ENCODE data around the gene WDR4. TPM values are rescaled to one million over a fixed set of nuclear protein-coding genes. Genes with fewer than 3 reads are reported as not detected.

Gene WDR4
- total and polyA plus RNA-seq, 10 of the 15 experiments (the other 5 are each of a cell fraction or from before 2014, with no cell fraction given): 2.1 to 45.3 (median 18.7) TPM

DNA sequence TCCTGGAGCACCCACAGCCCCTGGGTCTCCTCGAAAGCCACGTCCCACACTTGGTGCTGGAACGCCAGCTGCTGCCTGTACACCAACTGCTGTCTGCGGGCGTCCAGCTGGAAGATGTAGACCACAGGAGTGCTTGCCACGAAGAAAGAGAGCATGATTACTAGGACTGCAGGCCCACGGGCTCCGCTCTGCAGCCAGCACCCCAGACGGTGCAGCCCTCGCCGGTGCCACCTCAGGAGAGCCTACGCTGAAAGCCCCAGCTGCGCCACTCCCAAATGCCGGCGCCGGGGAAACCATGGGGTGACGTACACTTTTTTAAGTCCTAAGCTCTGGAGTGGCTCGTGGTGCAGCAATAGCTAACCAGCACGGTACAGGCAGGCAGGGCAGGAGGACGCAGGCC lies 25.7 kb downstream of the WDR4 start:
- in situ Hi-C loops (cut with MboI) (no loop called here), intact Hi-C loops (cut with micrococcal nuclease; ENCODE audit: unreplicated experiment) (no loop called here)
- RAD21 ChIA-PET (ENCODE audit: unreplicated experiment): no interaction called here
- no peak for TF ChIP-seq ZNF274 (IDR thresholded peaks at IDR 0.05; ENCODE audit: insufficient read depth, insufficient read length)
- TF ChIP-seq TCF12 (IDR thresholded peaks at IDR 0.05; ENCODE audit: low read depth, low read length): no peak
- TF ChIP-seq, protein P1, sequence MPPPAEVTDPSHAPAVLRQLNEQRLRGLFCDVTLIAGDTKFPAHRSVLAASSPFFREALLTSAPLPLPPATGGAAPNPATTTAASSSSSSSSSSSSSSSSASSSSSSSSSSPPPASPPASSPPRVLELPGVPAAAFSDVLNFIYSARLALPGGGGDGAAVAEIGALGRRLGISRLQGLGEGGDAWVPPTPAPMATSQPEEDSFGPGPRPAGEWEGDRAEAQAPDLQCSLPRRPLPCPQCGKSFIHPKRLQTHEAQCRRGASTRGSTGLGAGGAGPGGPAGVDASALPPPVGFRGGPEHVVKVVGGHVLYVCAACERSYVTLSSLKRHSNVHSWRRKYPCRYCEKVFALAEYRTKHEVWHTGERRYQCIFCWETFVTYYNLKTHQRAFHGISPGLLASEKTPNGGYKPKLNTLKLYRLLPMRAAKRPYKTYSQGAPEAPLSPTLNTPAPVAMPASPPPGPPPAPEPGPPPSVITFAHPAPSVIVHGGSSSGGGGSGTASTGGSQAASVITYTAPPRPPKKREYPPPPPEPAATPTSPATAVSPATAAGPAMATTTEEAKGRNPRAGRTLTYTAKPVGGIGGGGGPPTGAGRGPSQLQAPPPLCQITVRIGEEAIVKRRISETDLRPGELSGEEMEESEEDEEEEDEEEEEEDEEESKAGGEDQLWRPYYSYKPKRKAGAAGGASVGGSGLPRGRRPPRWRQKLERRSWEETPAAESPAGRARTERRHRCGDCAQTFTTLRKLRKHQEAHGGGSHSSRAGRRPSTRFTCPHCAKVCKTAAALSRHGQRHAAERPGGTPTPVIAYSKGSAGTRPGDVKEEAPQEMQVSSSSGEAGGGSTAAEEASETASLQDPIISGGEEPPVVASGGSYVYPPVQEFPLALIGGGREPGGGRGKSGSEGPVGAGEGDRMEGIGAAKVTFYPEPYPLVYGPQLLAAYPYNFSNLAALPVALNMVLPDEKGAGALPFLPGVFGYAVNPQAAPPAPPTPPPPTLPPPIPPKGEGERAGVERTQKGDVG (CRISPR knock-in tag; IDR thresholded peaks at IDR 0.05): no peak
- no peak for TF ChIP-seq KLF5 (IDR thresholded peaks at IDR 0.05; ENCODE audit: partially characterized antibody)
- TF ChIP-seq PML (IDR thresholded peaks at IDR 0.05; ENCODE audit: low read length): no peak
- TF ChIP-seq SREBF2 (IDR thresholded peaks at IDR 0.05; ENCODE audit: low read length): no peak
- TF ChIP-seq SP1 (IDR thresholded peaks at IDR 0.05; ENCODE audit: low read depth, low read length): no peak
- no peak for TF ChIP-seq CBX3 (IDR thresholded peaks at IDR 0.05; ENCODE audit: borderline replicate concordance, low read depth)
- no peak for TF ChIP-seq RUNX3 (IDR thresholded peaks at IDR 0.05; ENCODE audit: low read length)
- TF ChIP-seq, protein P2, sequence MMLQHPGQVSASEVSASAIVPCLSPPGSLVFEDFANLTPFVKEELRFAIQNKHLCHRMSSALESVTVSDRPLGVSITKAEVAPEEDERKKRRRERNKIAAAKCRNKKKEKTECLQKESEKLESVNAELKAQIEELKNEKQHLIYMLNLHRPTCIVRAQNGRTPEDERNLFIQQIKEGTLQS (IDR thresholded peaks at IDR 0.05; ENCODE audit: borderline replicate concordance, extremely low read depth, low read depth, low read length): no peak
- no peak for DNase-seq (ENCODE audit: low read depth, low spot score)
- no peak overlapping the region for H3K4me2 ChIP-seq (ENCODE audit: control insufficient read depth, insufficient read depth)
- no peak overlapping the region for H3K9ac ChIP-seq (ENCODE audit: control insufficient read depth, insufficient read depth, low read length)
- no peaks in the 10 kb centered on the region for H3K9me3 ChIP-seq (replicated peaks; ENCODE audit: control insufficient read depth, insufficient read depth, low read length)
- 97% methylated on average over 20 of the region's 20 CpGs for WGBS (ENCODE audit: insufficient coverage, insufficient replicate concordance, low lambda C conversion rate, missing lambda C conversion rate)
- no peaks in the 10 kb centered on the region; the same call in 1 of the 2 replicates for H3K79me2 ChIP-seq (ENCODE audit: control insufficient read depth, insufficient read depth, low read length)
- no peak overlapping the region for H2AFZ ChIP-seq (ENCODE audit: control insufficient read depth, low read depth, low read length)
- H3K4me1 ChIP-seq (ENCODE audit: control insufficient read depth, insufficient read depth, low read length): no peaks in the 10 kb centered on the region
- SMC1A ChIA-PET (ENCODE audit: uncharacterized antibody, unreplicated experiment): no interaction called here
- POLR2A ChIA-PET: no interaction called here
- H3K36me3 ChIP-seq (ENCODE audit: control insufficient read depth in 2 of 2, insufficient read depth in 2 of 2, low read length in 1 of 2): peaks cover 34 to 68% of the 10 kb centered on the region in 2 experiments
- no peak for ATAC-seq
- CTCF ChIA-PET: no interaction called here
- no peaks in the 10 kb centered on the region for H4K20me1 ChIP-seq (ENCODE audit: control insufficient read depth, insufficient read depth)
- no TSS peak for BruUV-seq (replicated peaks)
- no peak for FAIRE-seq
- H3K4me3 ChIP-seq: no peak overlapping the region
- no peaks in the 10 kb centered on the region for H3K27me3 ChIP-seq (replicated peaks in 1 of 2; ENCODE audit: control insufficient read depth in 2 of 2, insufficient read depth in 2 of 2, low read length in 1 of 2)
- no peak overlapping the region for H3K27ac ChIP-seq (ENCODE audit: control insufficient read depth, insufficient read depth)
